Measurements from ENCODE around the gene ITGB4.
A peak's percentile ranks its signal among the peaks of the same experiment; 100 is the strongest.

The ITGB4 gene

GRCh38 chr17:75720656-75721462 is at the start of gene ITGB4:
Gene ITGB4, plus strand, starts transcription at chr17:75721459. Its CDS starts 3,245 bp downstream, at chr17:75724704.
- peak; percentile 25 for DNase-seq (ENCODE audit: low spot score)

- no peak for DNase-seq (ENCODE audit: low spot score)
Measured at GRCh38 chr17:75672011-75672410, 49.2 kb upstream of the ITGB4 start.

- DNase-seq (ENCODE audit: low spot score), result no peak
Measured at GRCh38 chr17:75673487-75673886, 47.8 kb upstream of the ITGB4 start.

- DNase-seq (ENCODE audit: low spot score), result no peak
Measured at GRCh38 chr17:75676461-75676860, 44.8 kb upstream of the ITGB4 start.

GRCh38 chr17:75679706-75680211 is 41.5 kb upstream of the ITGB4 start:
- no peak for DNase-seq (ENCODE audit: low spot score)

- DNase-seq (ENCODE audit: low spot score), result no peak
Measured at GRCh38 chr17:75680431-75680830, 40.8 kb upstream of the ITGB4 start.

GRCh38 chr17:75681289-75681688 is 40.0 kb upstream of the ITGB4 start:
- no peak for DNase-seq (ENCODE audit: low spot score)

GRCh38 chr17:75683583-75683982 is 37.7 kb upstream of the ITGB4 start:
- no peak for DNase-seq (ENCODE audit: low spot score)

- DNase-seq (ENCODE audit: low spot score), result no peak
Measured at GRCh38 chr17:75684249-75684648, 37.0 kb upstream of the ITGB4 start.

GRCh38 chr17:75684924-75685323 is 36.3 kb upstream of the ITGB4 start:
- DNase-seq (ENCODE audit: low spot score), result no peak

- no peak for DNase-seq (ENCODE audit: low spot score)
Measured at GRCh38 chr17:75685499-75685898, 35.8 kb upstream of the ITGB4 start.

GRCh38 chr17:75688209-75688825 is 32.9 kb upstream of the ITGB4 start:
- peak; percentile 27 for DNase-seq (ENCODE audit: low spot score)

- peak; percentile 45 for DNase-seq (ENCODE audit: low spot score)
Measured at GRCh38 chr17:75689441-75689873, 31.8 kb upstream of the ITGB4 start.

GRCh38 chr17:75691371-75691791 is 29.9 kb upstream of the ITGB4 start:
- DNase-seq (ENCODE audit: low spot score), result peak; percentile 61

GRCh38 chr17:75691801-75692626 is 29.2 kb upstream of the ITGB4 start:
- no peak for DNase-seq (ENCODE audit: low spot score)

- DNase-seq (ENCODE audit: low spot score), result no peak
Measured at GRCh38 chr17:75692976-75693375, 28.3 kb upstream of the ITGB4 start.

- DNase-seq (ENCODE audit: low spot score), result no peak
Measured at GRCh38 chr17:75693500-75694481, 27.5 kb upstream of the ITGB4 start.

- DNase-seq (ENCODE audit: low spot score), result no peak
Measured at GRCh38 chr17:75694536-75694935, 26.7 kb upstream of the ITGB4 start.

GRCh38 chr17:75695141-75695829 is 26.0 kb upstream of the ITGB4 start:
- no peak for DNase-seq (ENCODE audit: low spot score)

GRCh38 chr17:75695830-75696271 is 25.4 kb upstream of the ITGB4 start:
- no peak for DNase-seq (ENCODE audit: low spot score)

Measured in activated CD4-positive, alpha-beta T cell treated with anti-CD3 and anti-CD28 coated beads, Interleukin-2, Interleukin-4, amounts not matched to agents 100 ng/mL and 50 ng/mL, durations not matched to agents 16 hours and 8 hours (primary cell).